ENCODE data around the gene CRLF1.
A peak's percentile ranks its signal among the peaks of the same experiment; 100 is the strongest.
"Not testable (repeated sequence)": the region's sequence is repeated elsewhere in the genome, so short reads cannot be mapped to it uniquely, and the experiment has no call there.

Gene CRLF1

DNA sequence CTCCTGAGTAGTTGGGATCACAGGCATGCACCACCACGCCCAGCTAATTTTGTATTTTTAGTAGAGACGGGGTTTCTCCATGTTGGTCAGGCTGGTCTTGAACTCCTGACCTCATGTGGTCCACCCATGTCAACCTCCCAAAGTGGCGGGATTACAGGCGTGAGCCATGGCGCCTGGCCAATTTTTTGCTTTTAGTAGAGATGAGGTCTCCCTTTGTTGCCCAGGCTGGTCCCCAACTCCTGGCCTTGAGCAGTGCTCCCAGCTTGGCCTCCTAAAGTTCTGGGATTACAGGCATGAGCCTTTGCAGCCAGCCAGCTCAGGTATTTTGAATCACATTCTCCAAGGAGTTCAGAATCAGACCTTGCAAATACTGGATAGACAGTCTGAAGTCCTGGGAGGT is 13.9 kb downstream of the CRLF1 start:
- not testable (repeated sequence) for DNase-seq (ENCODE audit: low read depth in 3 of 3)

DNA sequence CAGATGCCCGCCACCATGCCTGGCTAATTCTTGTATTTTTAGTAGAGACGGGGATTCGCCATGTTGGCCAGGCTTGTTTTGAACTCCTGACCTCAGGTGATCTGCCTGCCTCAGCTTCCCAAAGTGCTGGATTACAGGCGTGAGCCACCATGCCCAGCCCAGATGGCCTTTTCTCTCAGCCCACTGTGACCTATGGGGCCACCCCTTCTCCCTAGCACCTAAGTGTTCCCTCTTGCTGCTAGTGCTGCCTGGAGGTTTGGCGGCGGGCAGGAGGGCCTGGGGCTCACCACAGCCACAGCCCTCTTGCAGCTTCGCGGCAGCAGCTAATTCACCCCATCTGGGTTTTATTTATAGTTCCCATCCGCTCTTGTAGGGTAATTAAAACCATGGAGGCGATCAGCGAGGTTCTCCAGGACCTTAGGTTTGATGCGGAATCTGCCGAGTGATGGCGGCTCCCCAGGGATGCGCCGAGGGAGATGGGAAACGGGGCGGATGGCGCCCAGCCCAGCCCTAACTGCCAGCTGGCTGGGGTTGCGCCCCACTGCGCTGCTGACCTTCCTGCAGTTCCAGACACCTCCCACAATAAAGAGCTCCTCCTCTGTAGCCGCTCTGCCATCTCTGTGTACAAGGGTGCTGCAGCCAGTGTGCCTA is 14.7 kb downstream of the CRLF1 start:
- DNase-seq (ENCODE audit: low read depth in 3 of 3) = no peak

DNA sequence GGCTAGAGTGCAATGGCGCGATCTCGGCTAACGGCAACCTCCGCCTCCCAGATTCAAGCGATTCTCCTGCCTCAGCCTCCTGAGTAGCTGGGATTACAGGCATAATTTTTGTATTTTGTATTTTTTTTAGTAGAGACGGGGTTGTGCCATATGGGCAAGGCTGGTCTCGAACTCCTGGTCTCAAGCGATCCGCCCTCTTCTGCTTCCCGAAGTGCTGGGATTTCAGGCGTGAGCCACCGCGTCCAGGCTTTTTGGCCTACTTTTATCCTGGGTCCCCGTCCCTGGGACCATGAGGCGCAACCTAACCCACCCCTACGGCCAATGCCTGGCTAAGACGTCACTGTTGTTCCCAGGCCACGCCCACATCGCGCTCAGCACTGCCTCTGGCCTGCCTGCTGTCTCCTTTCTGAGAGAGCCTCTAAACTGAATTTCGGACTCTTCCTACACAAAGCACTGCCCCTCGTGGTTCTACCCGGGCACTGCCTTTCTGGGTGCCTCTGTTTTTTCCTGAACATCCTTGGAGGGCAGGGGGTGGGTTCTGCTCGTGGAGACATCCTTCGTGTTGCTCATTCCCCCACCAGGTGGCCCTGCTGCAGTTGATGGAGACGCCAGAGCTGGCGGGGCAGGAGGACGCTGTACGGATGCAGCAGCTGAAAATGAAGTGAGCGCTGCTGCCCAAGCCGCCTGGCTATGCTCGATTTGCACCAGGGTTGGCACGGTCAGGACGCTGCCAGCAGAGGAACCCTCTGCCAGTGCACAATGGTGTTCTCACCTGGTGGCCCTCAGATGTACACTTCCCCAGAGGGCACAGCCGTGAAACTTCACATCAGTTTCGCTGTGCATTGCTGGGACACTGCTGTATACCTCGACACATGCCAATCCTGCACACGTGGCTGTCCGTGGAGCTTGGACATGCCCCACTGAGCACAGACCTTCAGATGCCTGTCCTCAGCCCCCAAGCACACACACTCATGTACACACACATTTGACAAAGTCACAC is 16.0 kb downstream of the CRLF1 start:
- DNase-seq (ENCODE audit: low read depth in 3 of 3) = no peak

DNA sequence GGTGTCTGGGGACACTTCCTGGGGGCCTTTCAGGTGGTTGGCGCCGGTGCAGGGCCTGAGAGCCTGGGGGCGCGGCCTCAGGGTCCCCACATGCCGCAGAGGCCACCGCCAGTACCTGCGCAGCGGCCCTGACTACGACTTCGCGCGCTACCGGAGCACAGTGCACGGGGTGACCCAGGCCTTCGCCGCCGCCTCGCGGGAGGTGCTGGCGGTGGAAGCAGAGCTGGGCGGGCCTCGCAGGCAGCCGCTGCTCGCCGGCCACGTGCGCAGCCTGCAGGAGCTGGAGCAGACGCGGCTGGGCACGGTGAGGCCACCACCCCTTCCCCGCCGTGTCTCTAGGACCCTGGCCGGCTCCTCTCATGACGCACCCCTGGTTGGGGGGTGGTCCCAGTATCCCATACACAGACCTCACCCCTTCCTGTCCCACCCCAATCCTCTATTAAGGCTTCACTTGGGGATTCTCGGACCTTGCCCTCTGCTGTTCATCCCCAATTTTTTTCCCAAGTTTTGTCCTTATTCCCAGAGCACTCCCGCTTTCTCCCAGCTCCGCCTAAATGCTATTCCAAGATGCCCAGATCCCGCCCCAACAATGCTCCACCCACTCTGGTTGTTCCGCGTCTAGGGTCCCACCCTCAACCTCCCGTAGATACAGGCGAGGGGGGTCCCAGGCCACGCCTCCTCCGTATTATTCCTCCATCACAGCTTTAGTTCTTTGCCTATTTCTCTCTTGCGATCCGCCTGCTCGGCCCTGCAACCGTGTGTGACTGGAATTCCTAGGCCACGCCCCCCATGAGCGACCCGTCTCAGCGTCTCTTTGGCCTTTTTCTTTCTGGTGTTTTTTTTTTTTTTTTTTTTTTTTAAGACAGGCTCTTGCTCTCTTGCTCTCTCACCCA is 17.0 kb downstream of the CRLF1 start:
- peak in 1 of 3 experiments; percentile 37 for DNase-seq (ENCODE audit: low read depth in 3 of 3)

DNA sequence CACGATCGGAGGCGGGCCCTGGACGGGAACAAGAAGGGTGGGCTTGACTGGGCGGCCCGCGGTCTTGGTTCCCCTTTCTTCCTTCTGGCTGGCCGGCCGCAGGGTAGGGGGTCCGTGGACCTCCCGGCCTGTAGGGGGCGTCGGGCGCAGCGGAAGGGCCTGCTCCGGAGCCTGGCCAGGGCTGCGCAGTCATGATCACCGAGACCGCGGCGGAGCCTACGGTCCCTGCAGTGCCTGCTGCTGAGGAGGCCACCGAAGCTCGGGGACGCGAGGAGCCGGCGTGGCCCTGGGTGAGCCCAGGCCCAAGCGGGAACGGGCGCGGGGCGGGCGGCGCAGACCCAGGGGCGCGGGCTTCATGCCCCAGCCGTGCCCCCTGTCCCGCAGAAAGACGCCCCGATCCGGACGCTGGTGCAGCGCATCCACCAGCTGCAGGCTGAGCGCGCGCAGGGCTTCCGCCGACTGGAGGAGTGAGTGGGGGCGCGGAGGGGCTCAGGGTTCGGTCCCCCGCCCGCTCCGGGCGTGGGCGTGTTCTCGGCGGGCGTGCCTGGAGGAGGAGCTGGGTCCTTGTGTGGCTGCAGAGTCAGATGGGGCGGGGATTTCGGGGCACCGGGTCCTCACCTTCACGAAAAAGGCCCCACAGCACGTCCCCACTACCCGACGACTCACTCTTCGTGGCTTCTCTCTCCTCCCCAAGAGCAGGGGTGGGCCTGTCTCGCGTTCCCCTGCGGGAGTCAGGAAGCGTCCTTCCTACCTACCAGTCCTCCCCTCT is 17.8 kb downstream of the CRLF1 start, which contains the start of gene REX1BD:
TSS of gene REX1BD (plus strand) at position 188 of the 769 bp plus-strand sequence. CDS start at position 192, 4 bp downstream.
- peak; percentile 85 to 88 (median 87) for DNase-seq (ENCODE audit: low read depth in 3 of 3)

DNA sequence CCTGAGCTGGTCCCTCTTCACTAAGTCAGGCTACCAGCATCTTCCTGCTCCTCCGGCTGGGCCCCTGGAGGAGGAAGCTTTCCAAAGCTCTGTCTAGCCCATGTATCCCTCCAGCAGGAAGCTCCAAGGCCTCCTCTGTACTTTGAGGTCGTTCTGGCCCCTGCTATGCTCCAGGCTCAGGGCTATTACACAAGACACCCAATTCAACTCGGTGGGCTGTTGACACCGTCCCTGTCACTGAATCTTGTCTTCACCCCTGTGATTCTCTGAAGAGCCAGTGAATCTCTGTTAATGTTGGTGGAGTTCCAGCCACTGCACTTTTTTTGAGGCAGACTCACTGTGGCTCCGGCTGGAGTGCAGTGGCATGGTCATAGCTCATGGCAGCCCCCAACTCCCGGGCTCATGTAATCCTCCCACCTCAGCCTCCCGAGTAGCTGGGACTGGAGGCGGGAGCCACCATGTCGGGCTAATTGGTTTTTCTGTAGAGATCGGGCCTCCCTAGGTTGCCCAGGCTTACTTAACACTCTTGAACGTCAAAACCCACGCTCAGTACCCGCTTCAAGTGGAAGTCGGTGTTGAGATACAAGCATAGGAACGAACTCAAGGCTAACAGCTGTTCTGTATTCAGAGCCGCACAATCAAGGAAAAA is 18.5 kb downstream of the CRLF1 start:
- DNase-seq (ENCODE audit: low read depth in 3 of 3) = no peak

DNA sequence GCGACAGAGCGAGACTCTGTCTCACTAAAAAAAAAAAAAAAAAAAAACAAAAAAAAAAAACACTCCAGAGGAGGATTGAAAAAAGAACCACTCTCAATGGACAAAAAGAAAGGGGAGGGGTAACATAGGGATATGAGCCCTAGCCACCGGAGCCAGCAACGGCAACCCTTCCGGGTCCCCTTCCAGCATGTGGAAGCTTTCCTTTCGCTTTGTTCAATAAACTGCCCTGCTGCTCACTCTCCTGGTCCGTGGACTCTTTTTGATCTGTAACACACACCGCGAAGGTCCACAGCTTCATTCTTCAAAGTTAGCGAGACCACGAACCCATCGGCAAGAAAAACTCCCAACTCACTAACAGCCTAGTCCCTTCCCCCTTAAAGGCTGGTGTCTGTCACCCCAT is 19.0 kb downstream of the CRLF1 start:
- no peak for DNase-seq (ENCODE audit: low read depth in 3 of 3)

DNA sequence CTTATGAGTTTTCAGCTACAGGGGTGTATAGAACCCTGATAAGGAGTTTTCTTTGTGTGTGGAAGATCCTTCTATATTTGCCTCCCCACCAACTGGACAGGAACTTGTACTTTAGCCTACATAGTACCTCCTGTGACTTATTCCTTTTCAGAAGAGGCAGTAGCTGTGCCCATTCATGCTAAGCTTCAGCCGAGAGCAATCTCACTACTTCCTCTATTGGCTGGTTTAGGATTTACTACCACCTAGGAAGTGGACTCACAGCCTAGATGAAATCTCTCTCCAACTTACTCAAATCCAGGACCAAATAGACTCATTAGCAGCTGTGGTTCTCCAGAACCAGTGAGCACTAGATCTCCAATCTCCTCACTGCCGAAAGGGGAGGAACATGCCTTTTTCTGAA is 20.3 kb downstream of the CRLF1 start:
- DNase-seq (ENCODE audit: low read depth in 3 of 3) = no peak

DNA sequence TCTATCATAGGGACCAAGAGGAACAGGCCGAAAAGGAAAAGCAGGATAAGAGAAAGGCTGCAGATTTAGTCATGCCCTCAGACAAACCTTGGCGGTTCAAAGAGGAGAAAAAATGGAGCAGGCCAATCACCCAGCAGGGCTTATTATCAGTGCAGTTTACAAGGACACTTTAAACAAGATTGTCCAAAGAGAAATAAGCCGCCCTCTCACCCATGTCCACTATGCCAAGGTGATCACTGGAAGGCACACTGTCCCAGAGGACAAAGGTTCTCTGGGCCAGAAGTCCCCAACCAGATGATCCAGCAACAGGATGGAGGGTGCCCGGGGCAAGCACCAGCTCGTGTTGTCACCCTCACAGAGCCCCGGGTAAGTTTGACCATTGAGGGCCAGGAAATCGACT is 26.3 kb downstream of the CRLF1 start:
- DNase-seq (ENCODE audit: low read depth in 3 of 3) = no peak

DNA sequence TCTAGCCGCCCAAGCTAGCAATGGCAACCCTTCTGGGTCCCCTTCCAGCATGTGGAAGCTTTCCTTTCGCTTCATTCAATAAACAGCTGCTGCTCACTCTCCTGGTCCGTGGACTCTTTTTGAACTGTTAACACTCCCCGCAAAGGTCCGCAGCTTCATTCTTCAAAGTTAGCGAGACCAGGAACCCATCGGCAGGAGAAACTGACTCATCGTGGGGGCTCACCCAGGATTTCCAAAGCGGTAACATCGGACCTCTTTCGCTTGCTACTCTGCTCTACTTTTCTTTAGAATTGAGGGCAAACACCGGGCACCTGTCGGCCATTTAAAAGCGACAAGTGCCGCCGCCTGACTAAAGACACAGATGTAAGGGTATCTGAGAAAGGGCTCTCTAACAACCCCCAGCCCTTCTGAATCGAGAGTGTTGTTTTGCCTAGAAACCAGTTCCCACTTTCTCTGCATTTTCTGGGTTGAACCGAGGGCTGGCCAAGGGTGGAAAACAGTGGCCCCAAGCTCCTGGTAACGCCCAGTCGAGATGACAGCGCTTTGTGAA is 29.2 kb downstream of the CRLF1 start:
- no peak for DNase-seq (ENCODE audit: low read depth in 3 of 3)

DNA sequence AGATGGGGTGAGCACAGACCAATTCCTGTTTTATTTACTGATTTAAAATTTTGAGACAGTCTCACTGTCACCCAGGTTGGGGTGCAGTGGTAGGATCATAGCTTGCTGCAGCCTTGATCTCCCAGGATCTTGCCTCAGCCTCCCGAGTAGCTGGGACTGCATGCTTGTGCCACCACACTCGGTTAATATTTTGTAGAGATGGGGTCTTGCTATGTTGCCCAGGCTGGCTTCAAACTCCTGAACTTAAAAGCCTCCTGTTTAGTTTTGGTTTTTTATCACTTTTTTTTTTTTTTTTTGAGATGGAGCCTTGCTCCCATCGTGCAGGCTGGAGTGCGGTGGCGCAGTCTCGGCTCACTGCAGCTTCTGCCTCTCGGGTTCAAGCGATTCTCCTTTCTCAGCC is 30.2 kb downstream of the CRLF1 start:
- no peak for DNase-seq (ENCODE audit: low read depth in 3 of 3)

DNA sequence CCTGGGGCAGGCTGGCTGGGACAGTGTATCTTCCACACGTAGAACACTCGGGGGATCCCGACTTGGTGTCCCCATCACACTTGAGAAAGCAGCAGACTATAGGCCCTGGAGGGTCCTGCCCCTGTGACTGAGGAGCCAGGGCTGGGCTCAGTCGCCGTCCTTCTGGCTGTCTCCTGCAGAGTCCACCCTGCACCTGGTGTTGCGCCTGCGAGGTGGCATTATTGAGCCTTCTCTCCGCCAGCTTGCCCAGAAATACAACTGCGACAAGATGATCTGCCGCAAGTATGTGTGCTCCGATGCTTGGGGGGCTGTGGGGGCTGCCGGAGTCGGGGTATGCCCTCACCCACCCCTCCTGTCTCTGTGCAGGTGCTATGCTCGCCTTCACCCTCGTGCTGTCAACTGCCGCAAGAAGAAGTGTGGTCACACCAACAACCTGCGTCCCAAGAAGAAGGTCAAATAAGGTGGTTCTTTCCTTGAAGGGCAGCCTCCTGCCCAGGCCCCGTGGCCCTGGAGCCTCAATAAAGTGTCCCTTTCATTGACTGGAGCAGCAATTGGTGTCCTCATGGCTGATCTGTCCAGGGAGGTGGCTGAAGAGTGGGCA is 31.8 kb downstream of the CRLF1 start:
- DNase-seq (ENCODE audit: low read depth in 3 of 3) = no peak

DNA sequence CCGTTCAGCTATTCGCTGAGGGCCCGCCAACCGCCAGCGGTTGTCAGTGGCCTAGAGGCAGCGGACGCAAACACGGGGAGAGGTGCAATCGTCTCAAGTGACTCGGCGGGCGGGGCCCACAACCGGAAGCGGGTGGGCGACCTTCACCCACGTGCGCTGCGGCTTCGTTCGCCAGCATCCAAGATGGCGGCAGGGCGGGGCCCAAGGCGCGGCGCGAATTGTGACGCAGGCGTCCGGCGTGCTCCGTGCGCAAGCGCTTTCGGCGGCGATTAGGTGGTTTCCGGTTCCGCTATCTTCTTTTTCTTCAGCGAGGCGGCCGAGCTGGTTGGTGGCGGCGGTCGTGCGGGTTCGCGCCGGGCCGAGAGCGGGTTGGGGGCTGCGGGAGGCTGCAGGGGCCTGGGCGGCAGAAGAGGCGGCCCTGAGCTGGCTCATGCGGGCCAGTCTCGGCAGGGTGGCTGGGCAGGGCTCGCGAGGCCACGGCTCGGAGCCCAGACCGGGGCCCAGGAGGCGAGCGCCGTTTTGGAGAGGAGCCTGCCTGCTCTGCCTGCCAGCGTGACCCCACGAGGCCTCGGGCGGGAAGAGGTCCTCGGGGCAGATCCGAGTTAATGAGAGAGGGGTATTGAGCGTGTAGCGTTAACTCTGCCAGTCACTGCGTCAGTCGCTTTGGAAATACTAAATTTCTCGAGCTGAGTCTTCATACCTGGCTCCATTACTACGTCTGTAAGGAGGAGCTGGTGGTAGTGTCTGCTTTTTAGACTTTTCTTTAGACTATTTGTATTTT is 34.8 kb downstream of the CRLF1 start, which contains the start of gene UBA52:
TSS of gene UBA52 (plus strand) at position 294 of the 781 bp plus-strand sequence. CDS start 1,444 bp downstream, outside the sequence.
- peak; percentile 98 for DNase-seq (ENCODE audit: low read depth in 3 of 3)

DNA sequence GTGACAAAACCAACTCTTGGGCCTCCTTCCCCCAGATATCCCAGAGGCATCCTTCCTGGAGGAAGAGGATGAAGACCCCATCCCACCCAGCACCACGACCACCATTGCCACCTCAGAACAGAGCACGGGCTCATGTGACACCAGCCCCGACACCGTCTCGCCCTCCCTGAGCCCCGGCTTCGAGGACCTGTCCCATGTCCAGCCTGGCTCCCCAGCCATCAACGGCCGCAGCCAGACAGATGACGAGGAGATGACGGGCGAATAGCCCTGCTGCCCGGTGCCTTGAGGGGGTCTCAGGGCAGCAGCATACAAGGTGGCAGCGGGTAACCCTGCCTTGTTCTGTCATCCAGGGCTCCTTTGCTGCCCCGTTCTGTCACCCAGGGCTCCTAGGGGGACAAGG is 38.2 kb downstream of the CRLF1 start:
- no peak for DNase-seq (ENCODE audit: low read depth in 3 of 3)

DNA sequence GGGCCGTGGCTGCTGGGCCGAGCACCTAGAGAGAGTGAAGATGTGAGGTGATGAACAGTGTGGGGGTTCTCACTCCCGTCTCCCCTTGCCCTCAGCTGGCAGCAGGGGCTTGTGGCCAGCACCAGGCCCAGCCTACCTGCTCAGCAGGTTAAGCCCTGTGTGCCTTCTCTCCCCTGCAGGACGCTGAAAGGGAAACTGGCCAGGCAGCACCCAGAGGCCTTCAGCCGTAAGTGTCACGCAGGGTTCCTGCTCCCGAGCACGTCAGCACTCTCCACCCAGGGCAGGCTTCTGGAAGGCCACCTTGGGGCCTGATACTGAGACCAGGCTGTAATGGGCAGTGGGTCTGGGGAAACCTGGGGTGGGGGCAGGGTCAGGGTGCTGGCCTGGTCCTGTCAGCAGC is 39.6 kb downstream of the CRLF1 start:
- no peak for DNase-seq (ENCODE audit: low read depth in 3 of 3)

DNA sequence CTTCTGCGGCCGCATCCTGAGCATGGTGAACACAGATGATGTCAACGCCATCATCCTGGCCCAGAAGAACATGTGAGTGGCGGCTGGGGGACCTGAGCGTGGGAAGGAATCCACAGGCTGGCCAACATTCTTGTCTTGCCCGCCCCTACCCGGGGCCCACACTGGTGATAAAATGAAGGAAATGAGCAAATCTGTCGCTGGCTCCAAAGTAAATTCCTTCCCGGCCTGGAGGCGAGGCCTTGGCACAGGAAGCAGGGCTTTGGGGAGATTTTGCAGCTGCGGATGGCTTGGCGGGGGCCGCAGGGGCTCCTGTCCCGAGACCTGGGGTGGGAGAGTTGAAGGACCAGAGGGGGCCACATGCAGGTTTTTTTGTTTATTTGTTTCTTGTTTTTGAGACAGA is 44.5 kb downstream of the CRLF1 start:
- no peak for DNase-seq (ENCODE audit: low read depth in 3 of 3)

DNA sequence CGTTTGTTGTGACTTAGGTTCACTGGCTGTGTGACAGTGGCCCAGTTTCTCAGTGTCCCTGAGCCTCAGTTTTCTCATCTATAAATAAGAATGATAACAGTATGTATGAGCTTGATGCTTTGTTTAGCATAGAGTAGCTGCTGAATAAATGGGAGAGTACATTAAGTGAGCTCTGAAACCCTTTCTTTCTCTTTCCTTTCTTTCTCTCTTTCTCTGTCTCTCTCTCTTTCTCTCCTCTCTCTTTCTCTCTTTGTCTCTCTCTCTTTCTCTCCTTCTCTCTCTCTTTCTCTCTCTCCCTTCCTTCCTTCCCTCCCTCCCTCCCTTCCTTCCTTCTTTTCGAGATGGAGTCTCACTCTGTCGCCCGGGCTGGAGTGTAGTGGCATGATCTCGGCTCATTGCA is 46.9 kb downstream of the CRLF1 start:
- no peak for DNase-seq (ENCODE audit: low read depth in 3 of 3)

DNA sequence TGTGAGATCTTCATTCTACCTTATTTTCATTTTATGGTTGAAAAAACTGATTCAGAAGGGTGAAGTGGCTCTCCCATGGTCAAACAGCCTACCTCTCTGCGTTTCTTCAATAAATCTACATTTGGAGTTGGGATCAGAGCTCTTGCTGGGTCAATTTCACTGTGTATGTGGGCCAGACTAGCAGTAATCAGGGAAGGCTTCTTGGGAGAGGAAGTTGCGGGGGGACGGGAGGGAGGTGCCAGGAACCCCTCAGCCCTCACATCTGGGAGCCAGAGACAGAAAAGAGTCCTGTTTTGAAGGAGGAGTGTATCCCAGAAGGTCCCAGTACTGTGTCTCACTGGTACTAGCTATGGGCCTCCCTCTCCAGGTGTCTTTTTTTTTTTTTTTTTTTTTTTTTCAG is 48.0 kb downstream of the CRLF1 start:
- DNase-seq (ENCODE audit: low read depth in 3 of 3) = no peak

DNA sequence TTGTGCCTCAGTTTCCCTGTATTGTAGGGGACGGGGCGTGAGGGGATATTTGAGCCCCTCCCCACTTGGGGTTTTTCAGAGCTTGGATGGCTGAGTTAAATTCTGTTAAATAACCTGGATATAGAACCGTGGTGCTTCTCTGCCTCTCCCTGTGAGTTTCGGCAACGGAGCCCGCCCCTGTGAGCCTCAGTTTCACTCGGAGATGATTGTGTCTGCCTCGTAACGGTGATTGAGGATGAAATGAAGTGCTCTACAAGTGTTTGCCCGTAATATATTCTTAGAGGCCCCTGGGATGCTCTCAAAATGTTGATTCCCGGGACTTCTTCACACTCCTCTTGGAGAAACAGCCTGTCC is 48.4 kb downstream of the CRLF1 start:
- no peak for DNase-seq (ENCODE audit: low read depth in 3 of 3)

All from stimulated activated CD4-positive, alpha-beta T cell treated with anti-CD3 and anti-CD28 coated beads, TNF-alpha, amount 100 ng/mL, for 4 hours (primary cell).